ENCODE data around the gene CYSRT1. TPM values are rescaled to one million over a fixed set of nuclear protein-coding genes. Genes with fewer than 3 reads are reported as not detected.

Gene CYSRT1
- polyA plus RNA-seq, 3 donors: 0.17 TPM; not detected in 2

DNA sequence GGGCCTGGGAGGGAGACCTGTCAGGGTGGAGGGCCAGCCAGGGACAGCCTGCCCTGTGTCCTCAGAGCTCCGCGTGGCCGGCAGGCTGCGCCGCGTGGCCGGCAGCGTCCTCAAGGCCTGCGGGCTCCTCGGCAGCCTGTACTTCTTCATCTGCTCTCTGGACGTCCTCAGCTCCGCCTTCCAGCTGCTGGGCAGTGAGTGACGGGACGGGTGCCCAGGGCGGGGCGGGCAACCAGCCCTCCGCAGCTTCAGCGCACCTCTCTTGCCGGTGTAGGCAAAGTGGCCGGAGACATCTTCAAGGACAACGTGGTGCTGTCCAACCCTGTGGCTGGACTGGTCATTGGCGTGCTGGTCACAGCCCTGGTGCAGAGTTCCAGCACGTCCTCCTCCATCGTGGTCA is 7.5 kb downstream of the CYSRT1 start:
- H3K4me3 Mint-ChIP-seq: no peak overlapping the region
- peaks cover 2 to 41% (median 9%) of the 10 kb centered on the region in 3 donors for H3K27me3 Mint-ChIP-seq (ENCODE audit: low read depth in 3 of 3)
- TF ChIP-seq, protein P1, sequence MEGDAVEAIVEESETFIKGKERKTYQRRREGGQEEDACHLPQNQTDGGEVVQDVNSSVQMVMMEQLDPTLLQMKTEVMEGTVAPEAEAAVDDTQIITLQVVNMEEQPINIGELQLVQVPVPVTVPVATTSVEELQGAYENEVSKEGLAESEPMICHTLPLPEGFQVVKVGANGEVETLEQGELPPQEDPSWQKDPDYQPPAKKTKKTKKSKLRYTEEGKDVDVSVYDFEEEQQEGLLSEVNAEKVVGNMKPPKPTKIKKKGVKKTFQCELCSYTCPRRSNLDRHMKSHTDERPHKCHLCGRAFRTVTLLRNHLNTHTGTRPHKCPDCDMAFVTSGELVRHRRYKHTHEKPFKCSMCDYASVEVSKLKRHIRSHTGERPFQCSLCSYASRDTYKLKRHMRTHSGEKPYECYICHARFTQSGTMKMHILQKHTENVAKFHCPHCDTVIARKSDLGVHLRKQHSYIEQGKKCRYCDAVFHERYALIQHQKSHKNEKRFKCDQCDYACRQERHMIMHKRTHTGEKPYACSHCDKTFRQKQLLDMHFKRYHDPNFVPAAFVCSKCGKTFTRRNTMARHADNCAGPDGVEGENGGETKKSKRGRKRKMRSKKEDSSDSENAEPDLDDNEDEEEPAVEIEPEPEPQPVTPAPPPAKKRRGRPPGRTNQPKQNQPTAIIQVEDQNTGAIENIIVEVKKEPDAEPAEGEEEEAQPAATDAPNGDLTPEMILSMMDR (IDR thresholded peaks at IDR 0.05): no peak
- H3K4me1 Mint-ChIP-seq: peaks cover 10% of the 10 kb centered on the region
- no peak overlapping the region for H3K9ac ChIP-seq (ENCODE audit: insufficient read depth, low read length, poor library complexity, severe bottlenecking)
- no peak overlapping the region for H3K4me3 ChIP-seq (replicated peaks in 1 of 3; ENCODE audit: low read depth in 2 of 3, low read length in 3 of 3)
- H3K4me1 ChIP-seq (ENCODE audit: control insufficient read depth in 1 of 2, insufficient read depth in 2 of 2, low read length in 2 of 2): peaks cover 13 to 16% of the 10 kb centered on the region in 2 donors
- peaks cover 0 to 4% (median 0%) of the 10 kb centered on the region in 7 donors for H3K9me3 Mint-ChIP-seq
- WGBS (ENCODE audit: insufficient coverage): 94% methylated on average over 24 of the region's 24 CpGs
- DNase-seq: no peak
- no peaks in the 10 kb centered on the region for H3K36me3 Mint-ChIP-seq
- H4K20me1 ChIP-seq (ENCODE audit: insufficient read depth, low read length): no peaks in the 10 kb centered on the region
- H3K27ac ChIP-seq (ENCODE audit: low read depth in 1 of 2, low read length in 2 of 2): no peak overlapping the region
- intact Hi-C loops (cut with micrococcal nuclease): no loop called here
- no peaks in the 10 kb centered on the region for H3K36me3 ChIP-seq (replicated peaks in 1 of 2; ENCODE audit: control insufficient read depth in 1 of 2, insufficient read depth in 2 of 2, low read length in 2 of 2)
- peaks cover 0 to 4% of the 10 kb centered on the region in 2 donors for H3K27me3 ChIP-seq (ENCODE audit: control insufficient read depth in 2 of 2, insufficient read depth in 2 of 2, low read length in 2 of 2)
- no peaks in the 10 kb centered on the region for H3K9me3 ChIP-seq (replicated peaks in 1 of 2; ENCODE audit: control insufficient read depth in 1 of 2, insufficient read depth in 1 of 2, low read length in 2 of 2)
- no peak overlapping the region for H3K27ac Mint-ChIP-seq
- H2AFZ ChIP-seq (ENCODE audit: insufficient read depth, low read depth, low read length, poor library complexity, severe bottlenecking): no peak overlapping the region
- no peak overlapping the region for H3K4me2 ChIP-seq (replicated peaks; ENCODE audit: extremely low read depth, low read length, poor library complexity, severe bottlenecking)
- H3K79me2 ChIP-seq (ENCODE audit: insufficient read depth, low read length): no peaks in the 10 kb centered on the region

DNA sequence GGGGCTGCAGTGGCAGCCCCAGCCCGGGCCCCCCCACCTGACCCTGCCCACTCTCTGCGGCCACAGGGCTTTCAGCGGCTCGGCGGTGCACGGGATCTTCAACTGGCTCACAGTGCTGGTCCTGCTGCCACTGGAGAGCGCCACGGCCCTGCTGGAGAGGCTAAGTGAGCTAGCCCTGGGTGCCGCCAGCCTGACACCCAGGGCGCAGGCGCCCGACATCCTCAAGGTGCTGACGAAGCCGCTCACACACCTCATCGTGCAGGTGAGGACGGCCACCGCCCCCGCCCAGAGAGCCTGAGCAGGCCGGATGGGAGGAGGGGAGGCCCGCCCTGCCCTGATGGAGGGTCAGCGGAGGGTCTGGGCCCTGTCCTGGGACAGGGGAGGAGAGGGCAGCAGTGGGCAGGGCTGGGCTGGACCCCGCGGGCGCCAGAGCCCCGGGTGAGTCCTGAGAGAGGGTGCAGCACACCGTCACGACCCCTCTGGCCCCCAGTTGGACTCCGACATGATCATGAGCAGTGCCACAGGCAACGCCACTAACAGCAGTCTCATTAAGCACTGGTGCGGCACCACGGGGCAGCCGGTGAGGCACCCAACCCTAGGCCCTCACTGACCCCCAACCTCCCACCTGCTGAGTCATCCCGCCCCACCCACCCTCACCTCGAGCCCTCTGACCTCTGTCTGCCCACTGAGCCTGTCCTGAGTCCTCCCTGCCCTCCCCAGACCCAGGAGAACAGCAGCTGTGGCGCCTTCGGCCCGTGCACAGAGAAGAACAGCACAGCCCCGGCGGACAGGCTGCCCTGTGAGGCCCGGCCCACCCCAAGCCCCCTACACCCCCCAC is 8.4 kb downstream of the CYSRT1 start:
- Histone ChIP-seq H4K20me1 (ENCODE audit: insufficient read depth, low read length) (no peaks in the 10 kb centered on the region), H3K9ac (ENCODE audit: insufficient read depth, low read length, poor library complexity, severe bottlenecking) (no peak overlapping the region), H3K9me3 (replicated peaks in 1 of 2; ENCODE audit: control insufficient read depth in 1 of 2, insufficient read depth in 1 of 2, low read length in 2 of 2) (no peaks in the 10 kb centered on the region), H3K4me2 (replicated peaks; ENCODE audit: extremely low read depth, low read length, poor library complexity, severe bottlenecking) (no peak overlapping the region), H3K4me1 (ENCODE audit: control insufficient read depth in 1 of 2, insufficient read depth in 2 of 2, low read length in 2 of 2) (peaks cover 17% of the 10 kb centered on the region in 2 donors), H3K4me3 (replicated peaks in 1 of 3; ENCODE audit: low read depth in 2 of 3, low read length in 3 of 3) (no peak overlapping the region), H3K27ac (ENCODE audit: low read depth in 1 of 2, low read length in 2 of 2) (no peak overlapping the region), H3K27me3 (ENCODE audit: control insufficient read depth in 2 of 2, insufficient read depth in 2 of 2, low read length in 2 of 2) (peaks cover 0 to under 1% of the 10 kb centered on the region in 2 donors), H3K79me2 (ENCODE audit: insufficient read depth, low read length) (peaks cover 4% of the 10 kb centered on the region), H2AFZ (ENCODE audit: insufficient read depth, low read depth, low read length, poor library complexity, severe bottlenecking) (no peak overlapping the region), H3K36me3 (replicated peaks in 1 of 2; ENCODE audit: control insufficient read depth in 1 of 2, insufficient read depth in 2 of 2, low read length in 2 of 2) (no peaks in the 10 kb centered on the region)
- no peak overlapping the region for H3K4me3 Mint-ChIP-seq
- H3K36me3 Mint-ChIP-seq: no peaks in the 10 kb centered on the region
- 91% methylated on average over 25 of the region's 40 CpGs for WGBS (ENCODE audit: insufficient coverage)
- H3K27me3 Mint-ChIP-seq (ENCODE audit: low read depth in 3 of 3): peaks cover 2 to 39% (median 7%) of the 10 kb centered on the region in 3 donors
- no peak overlapping the region for H3K27ac Mint-ChIP-seq
- DNase-seq: no peak
- H3K4me1 Mint-ChIP-seq: peaks cover 8% of the 10 kb centered on the region
- H3K9me3 Mint-ChIP-seq: peaks cover 0 to 2% (median 0%) of the 10 kb centered on the region in 7 donors
- intact Hi-C loops (cut with micrococcal nuclease): no loop called here
- TF ChIP-seq, protein P1 (IDR thresholded peaks at IDR 0.05): no peak
